ENCODE results near the gene ADAMTS9. TPM values are rescaled to one million over a fixed set of nuclear protein-coding genes. Genes with fewer than 3 reads are reported as not detected.

ADAMTS9 gene
- total and polyA plus RNA-seq, 4 donors: 1.2 to 13.8 (median 7.4) TPM

GRCh38 chr3:64484289-64484992 is 203.4 kb downstream of the ADAMTS9 start:
- Histone ChIP-seq H3K27me3 (ENCODE audit: control insufficient read depth in 4 of 4, insufficient read depth in 4 of 4, low read length in 3 of 4) (no peaks in the 10 kb centered on the region), H3K4me1 (ENCODE audit: control insufficient read depth in 4 of 4, insufficient read depth in 4 of 4, low read length in 3 of 4) (no peaks in the 10 kb centered on the region), H3K27ac (ENCODE audit: low read depth in 1 of 2, low read length in 2 of 2) (no peak overlapping the region), H3K9me3 (ENCODE audit: control insufficient read depth in 4 of 4, low read length in 3 of 4) (no peaks in the 10 kb centered on the region), H3K36me3 (ENCODE audit: control insufficient read depth in 4 of 4, insufficient read depth in 3 of 4, low read depth in 1 of 4, low read length in 3 of 4) (no peaks in the 10 kb centered on the region), H3K4me3 (ENCODE audit: low read depth in 1 of 3, low read length in 3 of 3) (no peak overlapping the region), H3K9ac (ENCODE audit: low read depth in 1 of 2, low read length in 2 of 2) (no peak overlapping the region)
- peak; percentile 76 for DNase-seq (ENCODE audit: low spot score)
- 26% methylated on average over 4 of the region's 4 CpGs for WGBS
- TF ChIP-seq RAD21 (IDR thresholded peaks at IDR 0.05) (peak; percentile 94 to 95), YY1 (IDR thresholded peaks at IDR 0.05) (no peak), CTCF (IDR thresholded peaks at IDR 0.05; ENCODE audit: low read depth, low read length, missing input control) (peak; percentile 92), GABPA (IDR thresholded peaks at IDR 0.05 in 1 of 2, conservative IDR thresholded peaks at IDR 0.05 in 1 of 2) (no peak)

DNA sequence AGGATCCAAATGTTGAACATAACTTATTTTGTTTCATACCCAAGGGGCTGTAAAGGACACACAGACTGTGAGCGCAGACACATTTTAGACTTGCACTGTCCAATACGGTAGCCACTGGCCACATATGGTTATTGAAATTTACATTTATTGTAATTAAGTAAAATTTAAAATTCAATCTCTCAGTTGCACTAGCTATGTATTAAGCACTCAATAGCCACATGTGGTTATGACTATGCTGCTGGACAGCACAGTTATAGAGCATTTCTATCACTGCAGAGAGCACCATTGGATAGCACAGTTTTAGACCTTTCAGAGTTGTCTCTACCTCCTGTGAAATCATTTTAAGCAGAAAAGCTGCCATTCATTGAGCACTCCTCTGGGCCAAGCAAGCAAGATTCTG is 204.3 kb downstream of the ADAMTS9 start:
- no peak for DNase-seq (ENCODE audit: low spot score)
- 93% methylated on average over 2 of the region's 2 CpGs for WGBS
- TF ChIP-seq ATF3 (IDR thresholded peaks at IDR 0.05) (no peak), RAD21 (IDR thresholded peaks at IDR 0.05) (no peak), YY1 (IDR thresholded peaks at IDR 0.05) (no peak), NR2F2 (IDR thresholded peaks at IDR 0.05) (no peak), GABPA (IDR thresholded peaks at IDR 0.05 in 1 of 2, conservative IDR thresholded peaks at IDR 0.05 in 1 of 2) (no peak), TAF1 (conservative IDR thresholded peaks at IDR 0.05) (no peak), RXRA (IDR thresholded peaks at IDR 0.05) (no peak), EGR1 (IDR thresholded peaks at IDR 0.05; ENCODE audit: low read depth in 2 of 2) (no peak), HNF4A (conservative IDR thresholded peaks at IDR 0.05) (no peak), CTCF (IDR thresholded peaks at IDR 0.05; ENCODE audit: low read depth, low read length, missing input control) (no peak), FOXA1 (IDR thresholded peaks at IDR 0.05) (no peak), FOXA2 (IDR thresholded peaks at IDR 0.05) (no peak), REST (IDR thresholded peaks at IDR 0.05) (no peak), SP1 (IDR thresholded peaks at IDR 0.05) (no peak), JUND (IDR thresholded peaks at IDR 0.05) (no peak), HNF4G (IDR thresholded peaks at IDR 0.05) (no peak)
- TF ChIP-seq, protein P1, sequence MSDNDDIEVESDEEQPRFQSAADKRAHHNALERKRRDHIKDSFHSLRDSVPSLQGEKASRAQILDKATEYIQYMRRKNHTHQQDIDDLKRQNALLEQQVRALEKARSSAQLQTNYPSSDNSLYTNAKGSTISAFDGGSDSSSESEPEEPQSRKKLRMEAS (IDR thresholded peaks at IDR 0.05): no peak
- TF ChIP-seq, protein P2, sequence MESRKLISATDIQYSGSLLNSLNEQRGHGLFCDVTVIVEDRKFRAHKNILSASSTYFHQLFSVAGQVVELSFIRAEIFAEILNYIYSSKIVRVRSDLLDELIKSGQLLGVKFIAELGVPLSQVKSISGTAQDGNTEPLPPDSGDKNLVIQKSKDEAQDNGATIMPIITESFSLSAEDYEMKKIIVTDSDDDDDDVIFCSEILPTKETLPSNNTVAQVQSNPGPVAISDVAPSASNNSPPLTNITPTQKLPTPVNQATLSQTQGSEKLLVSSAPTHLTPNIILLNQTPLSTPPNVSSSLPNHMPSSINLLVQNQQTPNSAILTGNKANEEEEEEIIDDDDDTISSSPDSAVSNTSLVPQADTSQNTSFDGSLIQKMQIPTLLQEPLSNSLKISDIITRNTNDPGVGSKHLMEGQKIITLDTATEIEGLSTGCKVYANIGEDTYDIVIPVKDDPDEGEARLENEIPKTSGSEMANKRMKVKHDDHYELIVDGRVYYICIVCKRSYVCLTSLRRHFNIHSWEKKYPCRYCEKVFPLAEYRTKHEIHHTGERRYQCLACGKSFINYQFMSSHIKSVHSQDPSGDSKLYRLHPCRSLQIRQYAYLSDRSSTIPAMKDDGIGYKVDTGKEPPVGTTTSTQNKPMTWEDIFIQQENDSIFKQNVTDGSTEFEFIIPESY (IDR thresholded peaks at IDR 0.05): no peak
- Histone ChIP-seq H3K4me3 (ENCODE audit: low read depth in 1 of 3, low read length in 3 of 3) (no peak overlapping the region), H3K9me3 (ENCODE audit: control insufficient read depth in 4 of 4, low read length in 3 of 4) (no peaks in the 10 kb centered on the region), H3K27me3 (ENCODE audit: control insufficient read depth in 4 of 4, insufficient read depth in 4 of 4, low read length in 3 of 4) (no peaks in the 10 kb centered on the region), H3K27ac (ENCODE audit: low read depth in 1 of 2, low read length in 2 of 2) (no peak overlapping the region), H3K9ac (ENCODE audit: low read depth in 1 of 2, low read length in 2 of 2) (no peak overlapping the region), H3K4me1 (ENCODE audit: control insufficient read depth in 4 of 4, insufficient read depth in 4 of 4, low read length in 3 of 4) (no peaks in the 10 kb centered on the region), H3K36me3 (ENCODE audit: control insufficient read depth in 4 of 4, insufficient read depth in 3 of 4, low read depth in 1 of 4, low read length in 3 of 4) (no peaks in the 10 kb centered on the region)

Measured in liver (tissue), 9 donors.